MM.1S (cell line): ENCODE results near the gene INCA1.

ENCODE experiments used
- DNase-seq: peaks from one replicate; pipeline ENCODE4 v3.0.0-alpha.2; 2015
- H2AFZ ChIP-seq: fragments of 300-600 bp; sonication (generic); 2 replicates; pipeline ENCODE4 v1.6.0; 2016; ENCODE audit warnings: antibody characterized with exemption, low read length
- H3F3A ChIP-seq: fragments of 300-600 bp; sonication (generic); 2 replicates; pipeline ENCODE4 v1.6.1; 2016; ENCODE audit warnings: mild to moderate bottlenecking, antibody characterized with exemption, low read length, moderate library complexity, mixed read lengths; ENCODE audit not compliant: insufficient read depth
- H3K27ac ChIP-seq: fragments of 300-600 bp; sonication (generic); 2 replicates; pipeline ENCODE4 v1.5.1; 2016; ENCODE audit warnings: mild to moderate bottlenecking, low read length
- H3K27me3 ChIP-seq: fragments of 300-600 bp; sonication (generic); replicated peaks from 2 replicates; pipeline ENCODE4 v1.6.0; 2016; ENCODE audit warnings: low read length; ENCODE audit not compliant: insufficient read depth
- H3K36me3 ChIP-seq: fragments of 300-600 bp; sonication (generic); replicated peaks from 2 replicates; pipeline ENCODE4 v1.6.1; 2016; ENCODE audit warnings: mild to moderate bottlenecking, low read length, mixed read lengths; ENCODE audit not compliant: insufficient read depth
- H3K4me1 ChIP-seq: fragments of 300-600 bp; sonication (generic); 2 replicates; pipeline ENCODE4 v1.6.1; 2016; ENCODE audit warnings: low read length, mixed read lengths
- H3K4me2 ChIP-seq: fragments of 300-600 bp; sonication (generic); 2 replicates; pipeline ENCODE4 v1.6.0; 2016; ENCODE audit warnings: low read depth, low read length
- H3K4me3 ChIP-seq: fragments of 300-600 bp; sonication (generic); 2 replicates; pipeline ENCODE4 v1.5.1; 2016; ENCODE audit warnings: low read length, mixed read lengths
- H3K79me2 ChIP-seq: fragments of 300-600 bp; sonication (generic); 2 replicates; pipeline ENCODE4 v1.6.1; 2016; ENCODE audit warnings: mixed run types, low read length, mixed read lengths
- H3K9ac ChIP-seq: fragments of 300-600 bp; sonication (generic); 2 replicates; pipeline ENCODE4 v1.6.1; 2016; ENCODE audit warnings: low read length, mixed read lengths
- H3K9me2 ChIP-seq: fragments of 300-600 bp; sonication (generic); replicated peaks from 2 replicates; pipeline ENCODE4 v1.6.1; 2016; ENCODE audit warnings: mild to moderate bottlenecking, low read length, mixed read lengths; ENCODE audit not compliant: insufficient read depth
- H3K9me3 ChIP-seq: fragments of 300-600 bp; sonication (generic); replicated peaks from 2 replicates; pipeline ENCODE4 v1.6.1; 2016; ENCODE audit warnings: mild to moderate bottlenecking, low read length, mixed read lengths; ENCODE audit not compliant: insufficient read depth
- H4K20me1 ChIP-seq: fragments of 300-600 bp; sonication (generic); 2 replicates; pipeline ENCODE4 v1.6.1; 2016; ENCODE audit warnings: mild to moderate bottlenecking, low read length, moderate library complexity, mixed read lengths; ENCODE audit not compliant: insufficient read depth
- CTCF ChIP-seq: fragments of 300-600 bp; sonication (generic); IDR thresholded peaks from 2 replicates; pipeline ENCODE4 v1.5.1; 2016; ENCODE audit warnings: antibody characterized with exemption, low read length, mixed read lengths
- EZH2 ChIP-seq: fragments of 300-600 bp; sonication (generic); optimal IDR thresholded peaks from 2 replicates; pipeline ENCODE3; 2017; ENCODE audit warnings: low read depth, mild to moderate bottlenecking, antibody characterized with exemption, low read length, mixed read lengths
- EZH2phosphoT487 ChIP-seq: fragments of 300-600 bp; sonication (generic); IDR thresholded peaks from 2 replicates; pipeline ENCODE4 v1.6.1; 2018; ENCODE audit warnings: antibody characterized with exemption, low read length

INCA1 gene

GRCh38 chr17:5014357-5014756 is 17.0 kb upstream of the INCA1 start:
- H3K4me2 ChIP-seq, result no peak overlapping the region
- H3K36me3 ChIP-seq, result no peaks in the 10 kb centered on the region
- no peak for DNase-seq
- no peak overlapping the region for H3K9ac ChIP-seq
- no peaks in the 10 kb centered on the region for H3F3A ChIP-seq
- H3K27me3 ChIP-seq, result no peaks in the 10 kb centered on the region
- no peaks in the 10 kb centered on the region for H3K79me2 ChIP-seq
- H4K20me1 ChIP-seq, result no peaks in the 10 kb centered on the region
- H2AFZ ChIP-seq, result no peak overlapping the region
- H3K9me2 ChIP-seq, result no peaks in the 10 kb centered on the region
- no peaks in the 10 kb centered on the region for H3K9me3 ChIP-seq
- TF ChIP-seq EZH2 (no peak), EZH2phosphoT487 (no peak), CTCF (no peak)
- H3K4me3 ChIP-seq, result no peak overlapping the region
- no peak overlapping the region for H3K27ac ChIP-seq
- no peaks in the 10 kb centered on the region for H3K4me1 ChIP-seq

GRCh38 chr17:5011928-5012327 is 14.6 kb upstream of the INCA1 start:
- Histone ChIP-seq H3K9me2 (no peaks in the 10 kb centered on the region), H3F3A (no peaks in the 10 kb centered on the region), H3K4me3 (no peak overlapping the region), H3K79me2 (no peaks in the 10 kb centered on the region), H3K9me3 (no peaks in the 10 kb centered on the region), H3K27me3 (no peaks in the 10 kb centered on the region), H3K27ac (no peak overlapping the region), H3K4me2 (no peak overlapping the region), H3K9ac (no peak overlapping the region), H2AFZ (no peak overlapping the region), H3K36me3 (no peaks in the 10 kb centered on the region), H4K20me1 (no peaks in the 10 kb centered on the region), H3K4me1 (no peaks in the 10 kb centered on the region)
- TF ChIP-seq EZH2phosphoT487, result no peak
- no peak for TF ChIP-seq EZH2
- no peak for TF ChIP-seq CTCF
- DNase-seq, result no peak

GRCh38 chr17:5003214-5003867 is 6.0 kb upstream of the INCA1 start:
- Histone ChIP-seq H3K4me3 (no peak overlapping the region), H3K9ac (no peak overlapping the region), H3K4me1 (peaks cover 9% of the 10 kb centered on the region), H3K36me3 (no peaks in the 10 kb centered on the region), H3F3A (no peaks in the 10 kb centered on the region), H3K9me3 (no peaks in the 10 kb centered on the region), H2AFZ (no peak overlapping the region), H3K79me2 (peaks cover 11% of the 10 kb centered on the region), H3K4me2 (no peak overlapping the region), H3K9me2 (no peaks in the 10 kb centered on the region), H3K27ac (no peak overlapping the region), H3K27me3 (no peaks in the 10 kb centered on the region), H4K20me1 (no peaks in the 10 kb centered on the region)
- TF ChIP-seq EZH2phosphoT487, result no peak
- TF ChIP-seq EZH2, result no peak
- TF ChIP-seq CTCF, result no peak
- DNase-seq, result no peak
